ENCODE data around the gene CAMK4.

- TF ChIP-seq CTCF (IDR thresholded peaks at IDR 0.05; ENCODE audit: insufficient read depth, low read depth, low read length) (no peak), EZH2 (IDR thresholded peaks at IDR 0.05; ENCODE audit: insufficient read depth, low read length) (no peak)
Measured at GRCh38 chr5:111254613-111255012, 30.4 kb downstream of the CAMK4 start.
